CD4-positive, alpha-beta T cell treated with Interleukin-6 for 4 hours (primary cell): Measurements from ENCODE around the gene THEMIS2.
"Not testable (repeated sequence)": the region's sequence is repeated elsewhere in the genome, so short reads cannot be mapped to it uniquely, and the experiment has no call there.

Source experiments
- DNase-seq: peaks from one replicate; pipeline ENCODE4 v3.0.0-alpha.2; 2020; ENCODE audit warnings: mixed read lengths

THEMIS2 gene

DNA sequence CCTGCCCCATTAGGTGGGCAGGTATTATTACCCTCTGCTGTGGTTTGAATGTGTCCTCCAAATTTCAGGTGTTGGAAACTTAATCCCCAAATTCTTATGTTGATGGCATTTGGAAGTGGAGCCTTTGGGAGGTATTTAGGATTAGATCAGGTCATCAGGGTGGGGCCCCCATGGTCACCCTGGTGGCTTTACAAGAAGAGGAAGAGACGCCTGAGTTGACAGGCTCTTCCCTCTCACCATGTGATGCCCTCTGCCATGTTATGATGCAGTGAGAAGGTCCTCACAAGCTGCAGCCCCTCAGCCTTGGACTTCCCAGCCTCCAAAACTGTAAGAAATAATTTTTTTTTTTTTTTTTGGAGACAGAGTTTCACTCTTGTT lies 8.8 kb upstream of the THEMIS2 start:
- no peak for DNase-seq

DNA sequence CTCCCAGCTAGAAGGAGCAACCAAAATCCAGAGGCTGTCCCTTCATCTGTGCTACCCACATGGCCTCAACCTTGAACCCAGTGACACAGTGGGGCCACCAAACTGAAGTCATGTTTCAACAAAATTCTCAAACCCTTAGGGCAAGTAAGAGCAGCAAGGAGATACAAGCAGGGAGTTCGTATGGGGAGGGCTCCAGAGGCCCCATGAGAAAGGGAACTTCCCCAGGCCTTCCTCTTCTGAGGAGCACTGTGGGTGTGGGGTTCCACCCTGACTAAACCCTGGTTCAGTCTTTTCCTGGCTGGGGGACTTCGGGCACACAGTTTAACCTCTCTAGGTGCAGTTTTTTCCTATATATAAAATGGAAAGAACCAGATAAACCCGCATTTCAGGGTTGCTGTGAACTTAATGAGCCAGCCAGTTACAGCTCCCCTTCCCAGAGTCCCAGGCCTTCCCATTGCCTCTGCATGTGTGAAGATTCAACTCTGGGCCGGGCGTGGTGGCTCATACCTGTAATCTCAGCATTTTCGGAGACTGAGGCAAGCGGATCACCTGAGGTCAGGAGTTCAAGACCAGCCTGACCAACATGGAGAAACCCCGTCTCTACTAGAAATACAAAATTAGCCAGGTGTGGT lies 8.0 kb upstream of the THEMIS2 start:
- peak; percentile 48 for DNase-seq

DNA sequence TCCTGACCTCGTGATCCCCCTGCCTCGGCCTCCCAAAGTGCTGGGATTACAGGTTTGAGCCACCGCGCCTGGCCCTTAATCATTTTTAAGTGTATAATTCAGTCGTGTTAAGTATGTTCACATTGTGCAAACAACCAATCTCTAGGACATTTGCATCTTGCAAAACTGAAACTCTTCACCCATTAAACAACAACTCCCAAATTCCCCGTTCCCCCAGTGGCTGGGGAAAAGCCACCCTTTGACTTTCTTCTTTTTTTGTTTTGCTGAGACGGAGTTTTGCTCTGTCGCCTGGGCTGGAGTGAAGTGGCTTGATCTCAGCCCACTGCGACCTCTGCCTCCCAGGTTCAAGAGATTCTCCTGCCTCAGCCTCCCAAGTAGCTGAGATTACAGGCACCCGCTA lies 6.5 kb upstream of the THEMIS2 start:
- DNase-seq, result no peak

- peak; percentile 14 for DNase-seq
Observed at GRCh38 chr1:27868556-27868931, 3.8 kb upstream of the THEMIS2 start.

- peak; percentile 81 for DNase-seq
Observed at GRCh38 chr1:27868932-27869718, 3.2 kb upstream of the THEMIS2 start.

DNA sequence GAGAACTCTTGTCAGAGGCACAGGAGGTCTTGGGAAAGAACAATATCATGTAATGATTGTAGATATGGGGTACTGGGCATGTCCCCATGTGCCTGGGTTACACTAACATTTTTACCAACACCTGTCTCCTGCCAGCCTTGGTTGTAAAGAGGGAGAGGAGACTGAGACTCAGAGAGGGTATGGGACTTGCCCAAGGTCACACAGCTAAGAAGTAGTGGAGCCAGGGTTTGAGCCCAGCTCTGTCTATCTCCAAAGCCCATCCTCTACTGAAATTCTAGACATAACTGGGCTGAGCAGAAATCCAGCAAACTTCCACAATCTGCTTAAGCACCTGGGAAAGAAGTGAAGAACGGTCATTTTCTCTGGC lies 2.6 kb upstream of the THEMIS2 start:
- no peak for DNase-seq

DNA sequence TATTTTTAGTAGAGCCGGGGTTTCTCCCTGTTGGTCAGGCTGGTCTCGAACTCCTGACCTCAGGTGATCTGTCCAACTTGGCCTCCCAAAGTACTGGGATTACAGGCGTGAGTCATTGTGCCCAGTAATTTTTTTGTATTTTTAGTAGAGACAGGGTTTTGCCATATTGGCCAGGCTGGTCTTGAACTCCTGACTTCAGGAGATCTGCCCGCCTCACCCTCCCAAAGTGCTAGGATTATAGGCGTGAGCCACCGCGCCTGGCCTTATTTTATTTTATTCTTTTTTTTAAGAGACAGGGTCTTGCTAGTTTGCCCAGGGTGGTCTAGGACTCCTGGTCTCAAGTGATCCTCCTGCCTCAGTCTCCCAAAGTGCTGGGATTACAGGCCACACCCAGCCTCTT lies 1.3 kb upstream of the THEMIS2 start:
- DNase-seq, result not testable (repeated sequence)

GRCh38 chr1:27872802-27873551 lies 633 bp downstream of the THEMIS2 start:
- DNase-seq, result peak; percentile 58

DNA sequence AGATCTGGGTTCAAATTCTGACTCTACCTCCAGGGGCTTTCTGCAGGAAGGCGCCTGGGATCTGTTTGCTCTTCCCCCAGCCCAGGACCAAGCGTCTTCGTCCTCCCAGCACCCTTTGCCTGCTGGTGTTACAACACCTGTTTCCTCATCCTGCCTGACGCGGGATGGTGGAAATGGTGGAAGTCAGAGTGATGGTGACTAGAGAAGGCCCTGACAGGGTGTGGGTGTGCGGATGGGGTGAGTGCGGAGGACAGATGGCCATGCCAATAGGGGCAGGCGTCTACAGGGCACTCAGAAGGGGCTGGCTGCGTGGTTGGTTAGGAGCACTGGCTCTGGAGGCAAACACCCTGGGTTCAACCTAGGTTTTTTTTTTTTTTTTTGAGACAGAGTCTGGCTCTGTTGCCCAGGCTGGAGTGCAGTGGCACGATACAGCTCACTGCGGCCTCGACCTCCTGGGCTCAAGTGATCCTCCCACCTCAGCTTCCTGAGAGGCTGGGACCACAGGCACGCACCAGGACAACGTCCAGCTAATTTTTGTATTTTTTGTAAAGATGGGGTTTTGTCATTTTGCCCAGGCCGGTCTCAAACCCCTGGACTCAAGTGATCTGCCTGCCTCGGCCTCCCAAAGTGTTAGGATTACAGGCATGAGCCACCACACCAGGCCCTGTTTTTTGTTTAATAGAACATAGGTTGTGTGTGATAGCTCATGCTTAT lies 1.5 kb downstream of the THEMIS2 start:
- peak; percentile 27 for DNase-seq

DNA sequence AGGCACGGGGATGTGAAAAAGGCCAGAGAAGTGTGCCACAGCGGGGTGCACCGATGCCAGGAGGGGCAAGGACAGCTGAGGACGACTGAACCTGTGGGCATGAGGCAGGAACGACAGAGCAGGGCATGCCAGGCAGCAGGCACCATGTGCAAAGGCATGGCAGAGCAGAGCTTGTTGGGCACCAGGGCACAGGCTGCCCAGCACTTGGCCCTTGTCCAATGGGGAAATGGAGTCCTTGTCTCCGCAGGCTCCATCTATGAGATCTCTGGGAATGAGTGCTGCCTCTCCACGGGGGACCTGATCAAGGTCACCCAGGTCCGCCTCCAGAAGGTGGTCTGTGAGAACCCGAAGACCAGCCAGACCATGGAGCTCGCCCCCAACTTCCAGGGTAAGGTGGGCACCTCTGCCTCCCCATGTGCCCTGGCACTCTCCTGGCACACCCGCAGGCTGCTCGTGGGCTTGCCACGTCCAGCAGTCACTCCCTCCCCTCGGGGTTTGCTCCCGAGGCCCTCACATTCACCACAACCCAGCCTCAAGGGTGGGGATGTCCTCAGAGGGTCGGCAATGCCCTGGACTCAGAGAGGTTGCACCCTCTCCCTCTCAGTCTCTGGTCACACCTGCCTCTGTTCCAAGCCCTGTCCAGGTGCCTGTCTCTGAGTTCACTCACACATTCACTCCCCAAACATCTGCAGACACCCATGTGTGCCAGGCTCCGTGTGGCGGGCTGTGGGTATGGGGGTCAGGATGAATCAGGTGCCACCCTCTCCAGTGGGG lies 4.2 kb downstream of the THEMIS2 start:
- no peak for DNase-seq

GRCh38 chr1:27877115-27877416 lies 4.7 kb downstream of the THEMIS2 start:
- DNase-seq, result no peak

DNA sequence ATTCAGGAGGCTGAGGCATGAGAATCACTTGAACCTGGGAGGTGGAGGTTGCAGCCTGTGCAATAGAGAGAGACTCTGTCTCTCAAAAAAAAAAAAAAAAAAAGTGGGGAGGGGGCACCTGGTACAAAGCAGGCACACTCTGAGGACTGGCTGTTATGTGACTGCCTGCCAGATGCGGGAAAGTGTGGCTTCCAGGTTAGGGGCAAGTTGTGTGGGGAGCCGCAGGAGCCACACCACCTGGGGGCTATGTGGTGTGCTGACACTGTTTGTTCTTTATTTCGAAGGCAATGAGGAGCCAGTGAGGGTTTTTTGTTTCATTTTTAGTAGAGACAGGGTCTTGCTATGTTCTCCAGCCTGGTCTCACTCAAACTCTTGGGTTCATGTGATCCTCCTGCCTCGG lies 5.7 kb downstream of the THEMIS2 start:
- no peak for DNase-seq

DNA sequence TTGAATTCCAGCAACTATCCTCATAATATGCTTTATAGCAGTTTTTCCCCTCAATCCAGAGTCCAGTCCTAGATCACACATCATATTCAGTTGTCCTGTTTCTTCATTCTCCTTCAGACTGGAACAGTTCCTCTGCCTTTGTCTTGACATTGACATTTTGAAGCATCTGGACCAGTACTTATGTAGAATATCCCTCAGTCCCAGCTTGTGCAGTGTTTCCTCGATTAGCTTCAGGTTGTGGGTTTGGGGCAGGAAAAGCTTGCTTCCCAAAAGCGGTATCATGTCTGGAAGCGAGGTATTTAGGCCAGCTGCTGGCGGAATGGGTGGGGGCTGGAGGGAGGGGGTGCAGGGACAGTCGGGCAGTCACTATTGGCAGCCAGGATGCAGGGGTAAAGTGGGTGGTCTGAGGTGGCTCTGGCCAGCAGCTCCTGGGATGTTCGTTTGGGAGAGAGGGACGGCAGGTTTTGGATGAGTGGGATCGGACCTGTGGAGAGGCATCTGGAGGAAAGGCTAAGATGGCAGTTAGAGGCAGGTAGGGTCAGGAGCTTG lies 6.5 kb downstream of the THEMIS2 start:
- no peak for DNase-seq

- DNase-seq, result no peak
Observed at GRCh38 chr1:27879374-27880082, 7.2 kb downstream of the THEMIS2 start.

DNA sequence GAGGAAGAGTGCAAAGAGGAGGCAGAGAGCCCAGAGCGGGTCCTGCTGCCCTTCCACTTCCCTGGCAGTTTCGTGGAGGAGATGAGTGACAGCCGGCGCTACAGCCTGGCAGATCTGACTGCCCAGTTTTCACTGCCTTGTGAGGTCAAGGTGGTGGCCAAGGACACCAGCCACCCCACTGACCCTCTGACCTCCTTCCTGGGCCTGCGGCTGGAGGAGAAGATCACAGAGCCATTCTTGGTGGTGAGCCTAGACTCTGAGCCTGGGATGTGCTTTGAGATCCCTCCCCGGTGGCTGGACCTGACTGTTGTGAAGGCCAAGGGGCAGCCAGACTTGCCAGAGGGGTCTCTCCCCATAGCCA lies 10.2 kb downstream of the THEMIS2 start:
- DNase-seq, result no peak

DNA sequence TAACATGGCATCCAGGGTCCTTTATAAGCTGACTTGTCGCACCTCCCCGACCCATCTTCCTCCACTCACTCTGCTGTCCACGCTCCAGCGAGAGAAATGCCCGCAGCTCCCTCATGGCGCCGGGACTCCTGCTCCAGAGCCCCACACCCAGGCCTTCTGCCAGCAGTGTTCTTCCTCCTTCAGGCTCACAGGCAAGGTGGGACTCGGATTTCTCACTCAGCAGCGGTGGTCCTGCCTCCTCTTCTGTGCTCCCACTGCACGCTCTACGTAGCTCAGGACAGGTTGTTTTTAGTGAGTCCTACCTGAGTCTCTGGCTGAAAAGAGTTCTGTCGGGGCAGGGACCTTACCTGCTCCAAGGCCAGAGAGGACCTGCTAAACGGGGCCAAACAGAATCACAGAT lies 11.2 kb downstream of the THEMIS2 start:
- no peak for DNase-seq

GRCh38 chr1:27884006-27884954 lies 11.9 kb downstream of the THEMIS2 start:
- no peak for DNase-seq

GRCh38 chr1:27885114-27885528 lies 12.8 kb downstream of the THEMIS2 start:
- DNase-seq, result no peak

DNA sequence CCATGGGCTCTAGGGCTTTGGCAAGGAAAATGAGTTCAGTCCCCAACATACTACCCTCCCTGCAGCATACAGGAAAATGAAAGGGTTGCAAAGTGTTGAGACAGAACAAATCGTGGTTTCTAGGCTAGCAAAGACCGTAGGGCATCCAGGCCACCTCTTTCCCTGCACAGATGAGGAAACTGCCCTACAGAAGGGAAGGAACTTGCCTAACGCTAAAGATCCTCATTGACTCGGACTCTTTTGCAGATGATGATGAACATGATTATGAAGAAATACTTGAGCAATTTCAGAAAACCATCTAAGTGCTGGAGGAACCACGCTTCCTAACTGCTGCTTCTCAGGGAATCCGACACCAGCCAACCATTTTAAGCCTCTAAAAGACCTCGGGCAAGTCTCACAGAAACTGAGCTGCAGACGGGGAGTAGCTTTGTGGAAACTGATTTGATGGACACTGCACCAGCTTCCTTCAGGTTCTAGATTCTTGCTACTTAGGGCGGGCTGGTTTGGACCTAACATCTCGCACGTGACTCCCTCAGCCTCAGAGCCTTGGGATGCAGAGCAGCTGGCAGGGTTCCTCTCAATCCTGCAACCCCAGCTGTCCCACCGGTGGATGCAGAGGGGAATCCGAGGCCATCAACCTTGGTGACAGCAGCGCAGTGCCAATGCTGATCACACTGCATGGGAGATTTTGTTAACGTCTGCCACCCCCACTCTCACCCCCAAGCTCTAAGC lies 13.4 kb downstream of the THEMIS2 start:
- no peak for DNase-seq

- no peak for DNase-seq
Observed at GRCh38 chr1:27886353-27886679, 14.0 kb downstream of the THEMIS2 start.
